ENCODE data around the gene SMG6. TPM values are rescaled to one million over a fixed set of nuclear protein-coding genes. Genes with fewer than 3 reads are reported as not detected.
A peak's percentile ranks its signal among the peaks of the same experiment; 100 is the strongest.

SMG6 gene
- polyA plus RNA-seq, 1 donor from 2014 or later, result 5.9 TPM

- no peak overlapping the region for H3K4me3 Mint-ChIP-seq
- no peak overlapping the region for H3K27ac Mint-ChIP-seq
- no peaks in the 10 kb centered on the region for H3K9me3 Mint-ChIP-seq
- H3K4me1 Mint-ChIP-seq, result peaks cover 15 to 18% (median 17%) of the 10 kb centered on the region in 3 donors
- H3K27me3 Mint-ChIP-seq, result no peaks in the 10 kb centered on the region
- H3K36me3 Mint-ChIP-seq, result peaks cover 7% of the 10 kb centered on the region
Measured at GRCh38 chr17:2071455-2072281, 231.9 kb downstream of the SMG6 start.

- H3K4me1 Mint-ChIP-seq, result peaks cover 15 to 18% (median 17%) of the 10 kb centered on the region in 3 donors
- H3K9me3 Mint-ChIP-seq, result no peaks in the 10 kb centered on the region
- H3K27ac Mint-ChIP-seq, result peak overlapping the region in 2 of 3 donors; percentile 79 to 80
- H3K36me3 Mint-ChIP-seq, result peaks cover 7% of the 10 kb centered on the region
- peak overlapping the region in 2 of 4 donors; percentile 55 to 76 for H3K4me3 Mint-ChIP-seq
- no peaks in the 10 kb centered on the region for H3K27me3 Mint-ChIP-seq
Measured at GRCh38 chr17:2071024-2071385, 232.6 kb downstream of the SMG6 start.

- H3K36me3 Mint-ChIP-seq, result peaks cover 5% of the 10 kb centered on the region
Measured at GRCh38 chr17:2070241-2071023, 233.2 kb downstream of the SMG6 start.

GRCh38 chr17:2068519-2069051 lies 235.0 kb downstream of the SMG6 start:
- peak overlapping the region in 2 of 3 donors; percentile 42 to 46 for H3K27ac Mint-ChIP-seq
- no peaks in the 10 kb centered on the region for H3K9me3 Mint-ChIP-seq
- peaks cover 1% of the 10 kb centered on the region for H3K27me3 Mint-ChIP-seq
- peaks cover 27 to 32% (median 31%) of the 10 kb centered on the region in 3 donors for H3K4me1 Mint-ChIP-seq
- no peak overlapping the region for H3K4me3 Mint-ChIP-seq
- peaks cover 9% of the 10 kb centered on the region for H3K36me3 Mint-ChIP-seq

More at GRCh38 chr17:2070241-2071023, 233.2 kb downstream of the SMG6 start:
- peak overlapping the region in 2 of 3 donors; percentile 79 to 80 for H3K27ac Mint-ChIP-seq
- H3K4me1 Mint-ChIP-seq, result peaks cover 15 to 18% (median 17%) of the 10 kb centered on the region in 3 donors
- H3K27me3 Mint-ChIP-seq, result no peaks in the 10 kb centered on the region
- H3K4me3 Mint-ChIP-seq, result peak overlapping the region in 2 of 4 donors; percentile 76 to 81
- H3K9me3 Mint-ChIP-seq, result no peaks in the 10 kb centered on the region

GRCh38 chr17:2068031-2068518 lies 235.5 kb downstream of the SMG6 start:
- Mint-ChIP-seq H3K4me3 (no peak overlapping the region), H3K4me1 (peaks cover 31 to 36% (median 32%) of the 10 kb centered on the region in 3 donors), H3K27me3 (peaks cover 1% of the 10 kb centered on the region), H3K9me3 (no peaks in the 10 kb centered on the region), H3K36me3 (peaks cover 9% of the 10 kb centered on the region), H3K27ac (peak overlapping the region in 1 of 3 donors; percentile 42)

- no peak overlapping the region for H3K4me3 Mint-ChIP-seq
- H3K4me1 Mint-ChIP-seq, result peaks cover 31 to 36% (median 33%) of the 10 kb centered on the region in 3 donors
- H3K36me3 Mint-ChIP-seq, result peaks cover 7% of the 10 kb centered on the region
- peak overlapping the region in 1 of 3 donors; percentile 86 for H3K27ac Mint-ChIP-seq
- peaks cover 1% of the 10 kb centered on the region for H3K27me3 Mint-ChIP-seq
- H3K9me3 Mint-ChIP-seq, result no peaks in the 10 kb centered on the region
Measured at GRCh38 chr17:2067608-2068024, 236.0 kb downstream of the SMG6 start.

- Mint-ChIP-seq H3K4me1 (peaks cover 34 to 37% (median 36%) of the 10 kb centered on the region in 3 donors), H3K27ac (peak overlapping the region in 1 of 3 donors; percentile 86), H3K4me3 (peak overlapping the region in 1 of 4 donors; percentile 12), H3K36me3 (peaks cover 4% of the 10 kb centered on the region), H3K9me3 (no peaks in the 10 kb centered on the region), H3K27me3 (peaks cover 1% of the 10 kb centered on the region)
Measured at GRCh38 chr17:2067048-2067561, 236.5 kb downstream of the SMG6 start.

- peaks cover 4% of the 10 kb centered on the region for H3K36me3 Mint-ChIP-seq
- H3K4me3 Mint-ChIP-seq, result no peak overlapping the region
- peaks cover 1% of the 10 kb centered on the region for H3K27me3 Mint-ChIP-seq
- no peak overlapping the region for H3K27ac Mint-ChIP-seq
- H3K4me1 Mint-ChIP-seq, result peaks cover 32 to 34% (median 33%) of the 10 kb centered on the region in 3 donors
- no peaks in the 10 kb centered on the region for H3K9me3 Mint-ChIP-seq
Measured at GRCh38 chr17:2065949-2066400, 237.6 kb downstream of the SMG6 start.

- Mint-ChIP-seq H3K36me3 (peaks cover 8% of the 10 kb centered on the region), H3K4me3 (peak overlapping the region in 3 of 4 donors; percentile 33 to 86 (median 84)), H3K9me3 (no peaks in the 10 kb centered on the region), H3K4me1 (peaks cover 26 to 29% (median 26%) of the 10 kb centered on the region in 3 donors), H3K27me3 (peaks cover 1% of the 10 kb centered on the region), H3K27ac (peak overlapping the region; percentile 67 to 93 (median 89))
Measured at GRCh38 chr17:2064980-2065785, 238.4 kb downstream of the SMG6 start.

GRCh38 chr17:2064520-2064971 lies 239.0 kb downstream of the SMG6 start:
- Mint-ChIP-seq H3K4me3 (peak overlapping the region; percentile 31 to 86 (median 58)), H3K36me3 (peaks cover 9% of the 10 kb centered on the region), H3K27me3 (peaks cover 2% of the 10 kb centered on the region), H3K9me3 (no peaks in the 10 kb centered on the region), H3K4me1 (peaks cover 21 to 31% (median 21%) of the 10 kb centered on the region in 3 donors), H3K27ac (peak overlapping the region; percentile 67 to 93 (median 89))

GRCh38 chr17:2064147-2064489 lies 239.5 kb downstream of the SMG6 start:
- Mint-ChIP-seq H3K27ac (peak overlapping the region; percentile 57 to 93 (median 67)), H3K4me3 (peak overlapping the region in 3 of 4 donors; percentile 33 to 86 (median 84)), H3K36me3 (peaks cover 9% of the 10 kb centered on the region), H3K9me3 (no peaks in the 10 kb centered on the region), H3K27me3 (peaks cover 4% of the 10 kb centered on the region), H3K4me1 (peaks cover 21 to 35% (median 24%) of the 10 kb centered on the region in 3 donors)

GRCh38 chr17:2063261-2064146 lies 240.1 kb downstream of the SMG6 start:
- peaks cover 9% of the 10 kb centered on the region for H3K36me3 Mint-ChIP-seq

More at GRCh38 chr17:2063261-2064146, 240.1 kb downstream of the SMG6 start:
- Mint-ChIP-seq H3K27me3 (peaks cover 4% of the 10 kb centered on the region), H3K9me3 (no peaks in the 10 kb centered on the region), H3K27ac (peak overlapping the region; percentile 57 to 67 (median 59)), H3K4me3 (peak overlapping the region in 3 of 4 donors; percentile 33 to 84 (median 58)), H3K4me1 (peaks cover 21 to 35% (median 24%) of the 10 kb centered on the region in 3 donors)
